Fibroblast of skin of left biceps (primary cell): ENCODE measurements around the gene WNT3A.
A peak's percentile ranks its signal among the peaks of the same experiment; 100 is the strongest.

Source experiments
- DNase-seq, 2 experiments: peaks; one replicate each; pipeline ENCODE4 v3.0.0-alpha.2; 2013; ENCODE audit warnings: low read depth in 2 of 2

Gene WNT3A

GRCh38 chr1:228084325-228084724 is 77.5 kb downstream of the WNT3A start:
- no peak for DNase-seq

- no peak for DNase-seq
These were observed 78.0 kb downstream of the WNT3A start for GRCh38 chr1:228084797-228085196.

DNA sequence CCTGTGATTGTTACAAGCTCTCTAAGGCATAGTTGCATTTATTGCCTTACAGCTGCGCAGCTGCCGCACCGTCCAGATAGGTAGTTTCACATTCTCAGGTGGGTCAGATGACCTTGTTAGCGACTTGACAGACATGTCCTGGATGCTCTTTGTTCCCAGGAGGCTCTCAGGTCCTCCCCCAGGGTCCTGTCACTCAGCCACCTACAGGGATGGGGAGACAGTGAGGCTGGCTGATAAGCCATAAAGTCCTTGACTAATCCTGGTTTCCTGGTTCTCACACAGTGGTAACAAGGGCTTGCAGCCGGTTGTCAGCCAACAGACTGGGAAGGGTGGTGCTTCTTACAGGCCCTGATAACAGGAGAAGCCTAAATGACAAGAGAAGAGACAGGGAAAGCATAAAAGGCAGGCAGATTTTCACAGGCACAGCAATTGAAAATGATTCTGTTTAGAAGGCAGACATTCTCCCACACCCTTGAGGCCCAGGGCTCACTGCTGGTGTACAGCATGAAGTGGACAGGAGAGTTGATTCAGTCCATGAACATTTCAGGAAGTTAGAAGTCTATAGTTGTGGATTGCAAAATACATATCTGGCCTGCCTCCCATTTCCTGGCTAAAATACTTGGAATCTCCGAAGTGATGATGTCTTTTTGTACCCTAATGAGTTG is 78.6 kb downstream of the WNT3A start:
- peak in 1 of 2 experiments; percentile 21 for DNase-seq

DNA sequence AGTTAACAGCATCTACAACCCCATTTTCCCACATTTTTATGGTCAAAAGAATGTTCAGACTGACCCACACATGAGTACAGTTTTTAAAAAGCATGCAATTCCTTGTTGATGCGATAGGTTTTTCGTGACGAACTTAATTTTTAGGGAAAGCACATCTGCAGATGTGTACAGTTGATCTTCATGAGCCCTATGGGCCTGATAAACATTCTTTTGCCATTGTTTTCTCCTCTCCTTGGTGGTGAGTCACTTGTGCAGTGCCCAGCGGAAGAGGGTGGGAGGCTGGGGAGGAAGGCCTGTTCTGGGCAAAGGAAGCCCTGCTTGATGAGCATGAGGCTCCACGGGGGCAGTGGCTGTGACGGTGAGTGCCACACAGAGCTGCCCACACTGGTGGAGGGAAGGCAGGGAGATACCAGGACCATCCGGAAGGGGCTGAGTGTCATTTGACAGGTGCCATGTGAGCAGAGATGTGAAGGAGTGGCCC is 81.0 kb downstream of the WNT3A start:
- no peak for DNase-seq

DNA sequence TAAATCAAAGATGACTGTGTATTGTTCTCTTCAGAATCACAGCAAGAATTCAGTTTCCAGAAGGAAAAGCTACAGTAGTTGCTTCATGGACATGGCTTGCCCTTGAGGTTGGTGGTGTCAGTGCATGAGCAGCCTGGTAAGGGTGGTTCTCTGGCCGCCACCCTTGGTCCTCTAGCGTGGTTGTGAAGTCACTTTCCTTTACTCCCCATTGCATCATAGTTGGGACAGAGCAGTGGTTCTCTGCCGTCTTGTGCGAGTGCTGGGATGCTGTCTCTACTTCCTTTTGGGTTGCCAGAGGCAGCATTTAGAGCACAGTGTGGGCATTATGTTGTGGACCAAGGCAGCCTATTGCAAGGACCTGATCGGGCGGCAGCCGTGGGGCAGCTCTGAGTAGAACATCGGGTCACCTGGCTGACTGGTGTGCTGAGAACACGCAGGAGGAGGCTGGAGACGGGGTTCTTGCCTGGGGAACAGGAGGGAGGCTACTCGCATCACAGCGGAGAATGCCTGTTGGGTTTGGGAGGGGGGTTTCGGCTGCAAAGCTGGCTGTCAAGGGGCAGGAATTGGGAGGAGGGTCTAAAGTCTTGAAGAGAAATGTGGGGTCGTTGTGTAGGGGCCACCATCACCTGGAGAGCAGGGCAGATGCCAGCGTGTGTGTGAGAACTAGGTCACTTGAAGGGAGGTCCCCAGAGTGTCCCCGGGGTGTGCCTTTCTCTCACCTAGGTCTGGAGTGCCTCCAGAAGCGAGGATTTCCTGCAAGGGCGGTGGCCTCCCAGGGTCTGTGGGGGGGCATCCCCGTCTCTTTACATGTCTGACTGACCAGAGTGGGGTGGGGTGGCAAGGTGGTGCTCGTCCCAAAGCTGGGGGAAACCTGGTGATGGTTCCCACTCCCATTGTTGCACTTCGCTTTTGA is 82.0 kb downstream of the WNT3A start:
- DNase-seq, result no peak

DNA sequence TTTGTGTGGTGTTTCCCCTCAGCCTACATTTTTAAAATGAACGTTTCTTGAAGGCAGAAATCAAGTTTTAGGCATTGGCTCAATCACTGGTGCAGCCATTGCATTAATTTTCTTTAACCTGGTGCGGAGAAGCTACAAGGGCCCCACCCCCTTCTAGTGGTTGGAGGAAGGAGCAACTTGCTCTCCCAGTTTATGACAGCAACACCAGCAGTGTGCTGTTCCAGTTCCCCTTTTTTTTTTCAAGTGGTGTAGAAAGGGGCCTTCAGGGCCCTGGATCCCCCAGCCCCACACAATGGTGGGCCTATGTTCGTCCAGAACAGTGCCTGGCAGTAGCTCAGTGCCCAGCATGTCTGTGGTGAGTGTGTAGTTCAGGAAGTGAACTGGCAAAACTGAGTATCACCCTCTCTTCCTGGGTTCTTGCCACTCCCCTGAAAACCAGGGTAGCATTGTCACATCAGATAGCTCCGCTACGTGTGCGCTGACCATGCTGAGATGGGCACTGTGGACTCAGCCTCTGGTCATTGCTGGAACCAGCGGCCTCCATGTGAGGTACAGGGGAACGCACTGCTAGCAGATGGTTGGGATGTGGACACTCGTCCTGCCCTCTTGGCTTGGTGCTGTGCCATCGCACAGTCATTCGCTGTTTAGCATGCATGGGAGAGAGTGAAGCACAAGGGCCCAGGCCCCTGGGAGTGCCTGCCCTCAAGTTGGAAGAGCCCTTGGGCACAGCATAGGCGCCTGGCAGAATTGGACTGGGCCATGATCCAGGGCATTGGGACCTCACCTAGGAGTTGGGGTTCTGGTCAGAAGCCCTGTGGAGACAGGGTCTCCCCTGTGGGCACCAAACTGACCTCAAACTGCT is 83.0 kb downstream of the WNT3A start:
- no peak for DNase-seq

DNA sequence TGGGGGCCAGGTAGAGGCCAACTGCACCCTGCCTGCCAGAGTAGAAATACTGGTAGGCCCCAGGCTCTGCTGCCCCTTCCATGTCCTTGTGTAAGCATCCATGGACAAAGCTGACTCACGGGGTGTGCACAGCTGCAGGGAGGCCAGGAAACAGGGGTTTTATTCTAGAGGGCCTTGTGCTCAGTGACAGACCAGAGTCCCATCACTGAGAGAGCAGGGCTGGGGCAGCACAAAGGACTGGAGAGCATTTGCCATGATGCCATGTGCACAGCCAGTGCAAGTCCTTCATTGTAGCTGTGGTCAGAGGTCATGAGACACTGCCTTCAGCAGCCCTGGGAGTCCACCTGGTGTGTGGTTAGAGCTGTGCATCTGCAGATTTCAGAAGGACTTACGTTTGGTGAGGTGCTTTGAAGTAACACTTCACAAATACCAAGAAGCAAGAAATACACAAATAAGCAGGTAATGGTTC is 83.8 kb downstream of the WNT3A start:
- no peak for DNase-seq

DNA sequence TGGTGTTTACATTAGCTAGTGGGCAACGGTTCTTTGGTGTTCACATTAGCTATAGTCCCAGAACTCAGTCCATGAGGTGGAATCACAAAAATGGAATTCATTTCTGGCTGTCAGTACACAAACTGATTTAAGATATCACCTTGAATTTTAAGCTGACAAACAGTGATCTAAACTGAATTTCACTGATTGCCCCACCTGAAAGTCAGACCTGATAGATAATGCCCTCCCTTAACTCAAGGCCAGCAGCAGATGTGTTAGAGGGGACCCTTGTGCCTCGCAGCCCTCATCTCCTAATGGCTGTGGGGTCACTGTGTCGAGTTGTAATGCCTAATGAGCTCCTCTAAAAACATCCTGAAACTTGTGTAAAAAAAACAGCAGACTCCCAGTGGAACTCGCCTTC is 84.3 kb downstream of the WNT3A start:
- no peak for DNase-seq

DNA sequence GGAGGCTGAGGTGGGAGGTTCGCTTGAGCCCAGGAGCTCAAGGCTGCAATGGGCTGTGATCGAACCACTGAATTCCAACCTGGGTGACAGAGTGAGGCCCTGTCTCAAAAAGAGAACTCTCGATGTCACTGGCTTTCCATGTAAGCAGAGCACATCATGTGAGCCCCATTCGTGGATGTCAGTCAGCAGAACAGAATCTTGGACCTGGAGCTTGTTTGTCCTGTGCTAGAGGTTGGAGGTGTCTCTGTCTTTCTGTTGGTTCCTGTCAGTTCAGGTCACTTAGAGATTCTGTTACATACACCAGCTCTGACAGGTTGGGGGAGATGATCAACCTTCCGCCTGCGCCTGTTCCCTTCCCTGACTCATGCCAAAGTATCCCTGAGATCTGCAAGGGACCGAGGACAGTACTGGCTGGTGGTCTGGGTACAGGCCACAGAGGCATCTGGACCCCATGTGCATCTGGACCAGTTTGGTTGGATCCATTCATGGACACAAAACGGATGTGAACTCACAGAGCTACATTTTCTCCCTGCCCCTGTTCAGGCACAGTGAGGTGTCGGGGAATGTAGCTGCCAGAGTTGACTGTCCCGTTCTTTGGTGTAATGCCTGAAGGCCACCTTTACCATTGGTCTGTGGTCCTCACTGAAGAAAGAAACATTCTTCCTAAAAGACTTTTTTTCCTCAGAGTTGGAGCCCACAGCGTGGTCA is 85.7 kb downstream of the WNT3A start:
- no peak for DNase-seq

GRCh38 chr1:228093050-228093906 is 86.5 kb downstream of the WNT3A start:
- no peak for DNase-seq

- DNase-seq, result no peak
These were observed 87.7 kb downstream of the WNT3A start for GRCh38 chr1:228094432-228095016.

GRCh38 chr1:228095161-228095560 is 88.4 kb downstream of the WNT3A start:
- DNase-seq, result no peak

- no peak for DNase-seq
These were observed 89.1 kb downstream of the WNT3A start for GRCh38 chr1:228095938-228096337.

DNA sequence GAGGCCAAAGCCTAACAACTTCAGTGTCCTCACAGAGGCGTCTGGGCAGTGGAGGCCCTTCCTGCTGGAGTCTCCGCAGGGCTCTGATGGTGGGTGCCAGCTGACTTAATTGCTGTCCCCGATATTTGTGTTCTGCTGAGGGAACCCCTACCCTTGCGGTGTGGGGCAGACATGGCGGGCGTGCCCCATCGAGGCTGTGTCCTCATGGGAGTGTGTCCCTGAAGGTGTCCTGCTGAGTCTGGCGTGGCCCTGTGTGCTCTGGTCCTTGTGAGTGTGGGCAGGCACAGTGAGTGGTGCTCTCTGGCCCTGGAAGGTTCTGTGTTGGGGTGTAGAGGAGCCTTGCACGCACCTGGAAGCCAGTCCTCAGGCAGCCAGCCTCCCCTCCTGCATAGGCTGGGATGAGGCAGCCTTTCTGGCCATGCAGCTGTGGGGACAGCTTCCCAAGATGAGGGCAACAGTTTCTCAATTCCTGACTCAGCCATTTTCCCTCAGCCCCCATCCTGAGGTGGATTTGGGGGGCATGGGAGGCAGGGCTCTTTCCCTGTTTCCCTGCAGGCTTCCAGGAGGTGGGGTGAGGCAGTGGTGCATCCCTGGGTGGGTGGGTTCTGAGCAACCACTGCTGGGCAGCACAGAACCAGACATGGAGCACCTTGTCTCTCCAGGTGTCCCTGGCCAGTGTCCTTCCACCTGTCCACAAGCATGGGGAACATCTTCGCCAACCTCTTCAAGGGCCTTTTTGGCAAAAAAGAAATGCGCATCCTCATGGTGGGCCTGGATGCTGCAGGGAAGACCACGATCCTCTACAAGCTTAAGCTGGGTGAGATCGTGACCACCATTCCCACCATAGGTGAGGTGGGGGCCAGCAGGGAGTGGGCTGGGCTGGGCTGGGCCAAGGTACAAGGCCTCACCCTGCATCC is 89.9 kb downstream of the WNT3A start:
- no peak for DNase-seq

DNA sequence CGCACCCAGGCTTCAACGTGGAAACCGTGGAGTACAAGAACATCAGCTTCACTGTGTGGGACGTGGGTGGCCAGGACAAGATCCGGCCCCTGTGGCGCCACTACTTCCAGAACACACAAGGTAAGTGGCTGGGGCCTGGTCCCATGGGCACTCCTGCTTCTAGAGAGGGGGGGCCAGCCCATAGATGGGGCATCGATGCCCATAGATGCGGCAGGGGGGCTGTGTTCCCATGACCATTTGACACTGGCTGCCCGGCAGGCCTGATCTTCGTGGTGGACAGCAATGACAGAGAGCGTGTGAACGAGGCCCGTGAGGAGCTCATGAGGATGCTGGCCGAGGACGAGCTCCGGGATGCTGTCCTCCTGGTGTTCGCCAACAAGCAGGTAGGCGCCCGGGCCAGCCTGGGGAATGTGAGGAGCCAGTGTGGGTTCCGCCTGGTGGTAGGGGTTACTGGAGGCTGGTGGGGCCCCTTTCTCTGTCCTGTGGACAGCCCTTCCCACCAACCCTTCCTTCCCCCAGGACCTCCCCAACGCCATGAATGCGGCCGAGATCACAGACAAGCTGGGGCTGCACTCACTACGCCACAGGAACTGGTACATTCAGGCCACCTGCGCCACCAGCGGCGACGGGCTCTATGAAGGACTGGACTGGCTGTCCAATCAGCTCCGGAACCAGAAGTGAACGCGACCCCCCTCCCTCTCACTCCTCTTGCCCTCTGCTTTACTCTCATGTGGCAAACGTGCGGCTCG is 90.7 kb downstream of the WNT3A start:
- DNase-seq, result no peak

- DNase-seq, result no peak
These were observed 91.6 kb downstream of the WNT3A start for GRCh38 chr1:228098323-228098931.

- no peak for DNase-seq
These were observed 92.5 kb downstream of the WNT3A start for GRCh38 chr1:228099331-228099732.
